HAP-1 (cell line): ENCODE measurements around the gene ZNF165.
A peak's percentile ranks its signal among the peaks of the same experiment; 100 is the strongest.
"Not testable (repeated sequence)": the region's sequence is repeated elsewhere in the genome, so short reads cannot be mapped to it uniquely, and the experiment has no call there.

ENCODE experiments used
- DNase-seq, 2 experiments: peaks; one replicate each; pipeline ENCODE4 v3.0.0-alpha.2; 2016 to 2020; ENCODE audit warnings: low spot score in 2 of 2
- H3K27me3 ChIP-seq: fragments of 250-450 bp; sonication (Bioruptor Pico); 2 replicates; pipeline ENCODE4 v1.5.1; 2020; ENCODE audit warnings: low read depth, mild to moderate bottlenecking, moderate library complexity
- H3K36me3 ChIP-seq: fragments of 250-450 bp; sonication (Bioruptor Pico); replicated peaks from 2 replicates; pipeline ENCODE4 v1.5.1; 2020; ENCODE audit warnings: mild to moderate bottlenecking
- H3K4me1 ChIP-seq: fragments of 250-450 bp; sonication (Bioruptor Pico); 2 replicates; pipeline ENCODE4 v1.5.1; 2020; ENCODE audit warnings: mild to moderate bottlenecking
- H3K4me3 ChIP-seq: fragments of 250-450 bp; sonication (Bioruptor Pico); 2 replicates; pipeline ENCODE4 v1.5.1; 2020; ENCODE audit warnings: mild to moderate bottlenecking, moderate library complexity
- H3K9me3 ChIP-seq: fragments of 250-450 bp; sonication (Bioruptor Pico); 2 replicates; pipeline ENCODE4 v1.5.1; 2020; ENCODE audit warnings: mild to moderate bottlenecking, moderate library complexity
- in situ Hi-C: fragments of 300-500 bp; cut with MboI; formaldehyde crosslinking; loops from 3 replicates; pipeline ENCODE4 v1.14.3; 2020; ENCODE audit warnings: low sequenced_read_pairs, inconsistent platforms, mixed read lengths

ZNF165 gene

DNA sequence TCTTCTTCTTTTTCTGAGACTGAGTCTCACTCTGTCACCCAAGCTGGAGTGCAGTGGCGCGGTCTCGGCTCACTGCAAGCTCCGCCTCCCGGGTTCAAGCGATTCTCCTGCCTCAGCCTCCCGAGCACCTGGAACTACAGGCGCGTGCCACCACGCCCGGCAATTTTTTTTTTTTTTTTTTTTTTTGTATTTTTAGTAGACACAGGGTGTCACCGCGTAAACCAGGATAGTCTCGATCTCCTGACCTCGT, at the start of gene ZNF165:
Gene ZNF165 (plus strand): TSS at position 188 of the 250 bp plus-strand sequence. CDS start 4,913 bp downstream, outside the sequence.
- H3K27me3 ChIP-seq, H3K9me3 ChIP-seq, H3K36me3 ChIP-seq, H3K4me1 ChIP-seq, DNase-seq, in situ Hi-C loops: not testable (repeated sequence)
- H3K4me3 ChIP-seq: peak within 1 kb of the TSS; percentile 79

DNA sequence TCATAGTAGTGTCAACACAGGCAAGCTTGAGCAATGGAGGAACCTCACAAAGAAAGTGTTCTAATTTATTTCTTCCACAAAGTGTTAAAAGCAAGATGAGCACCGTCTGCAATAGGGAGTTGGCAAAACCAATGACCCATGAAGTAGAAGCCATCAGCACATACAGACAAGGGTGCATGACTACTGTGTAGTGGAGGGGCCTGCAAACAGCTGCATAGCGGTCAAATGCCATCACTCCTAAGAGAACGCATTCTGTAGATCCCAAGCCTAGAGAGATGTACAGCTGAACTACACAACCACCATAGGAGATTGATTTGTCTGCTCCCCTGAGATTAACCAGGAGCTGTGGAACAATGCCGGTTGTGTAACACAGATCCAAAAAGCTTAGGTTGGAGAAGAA, 26.8 kb upstream of the ZNF165 start:
- H3K4me1 ChIP-seq: no peaks in the 10 kb centered on the region
- no peak for DNase-seq
- H3K27me3 ChIP-seq: peaks cover 3% of the 10 kb centered on the region; the same call in 1 of the 2 replicates
- no peaks in the 10 kb centered on the region for H3K36me3 ChIP-seq
- in situ Hi-C loops: no loop called here
- H3K9me3 ChIP-seq: no peaks in the 10 kb centered on the region
- no peak overlapping the region for H3K4me3 ChIP-seq

DNA sequence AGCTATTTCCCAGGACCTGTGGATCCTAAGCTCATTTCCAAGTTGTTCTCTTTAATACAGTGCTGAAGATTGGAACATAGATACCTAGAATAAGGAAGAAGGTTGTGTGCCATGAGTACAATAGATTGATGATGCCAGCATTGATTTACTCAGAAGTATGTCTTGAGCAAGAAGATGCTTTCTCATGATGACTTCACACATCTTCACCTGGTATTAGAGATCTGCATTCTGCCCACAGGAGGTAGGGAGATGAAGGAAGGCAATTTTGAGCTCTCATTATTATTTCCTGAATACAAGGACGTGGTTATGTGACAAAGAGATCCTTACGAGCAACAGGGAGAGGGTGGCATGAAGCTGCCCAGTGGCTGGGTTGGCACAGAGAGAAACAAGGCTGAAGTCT, 20.0 kb upstream of the ZNF165 start:
- DNase-seq: no peak
- no peaks in the 10 kb centered on the region; the same call in 1 of the 2 replicates for H3K27me3 ChIP-seq
- H3K36me3 ChIP-seq: no peaks in the 10 kb centered on the region
- in situ Hi-C loops: no loop called here
- peaks cover 3% of the 10 kb centered on the region; the same call in 1 of the 2 replicates for H3K4me1 ChIP-seq
- H3K4me3 ChIP-seq: no peak overlapping the region
- H3K9me3 ChIP-seq: no peaks in the 10 kb centered on the region

DNA sequence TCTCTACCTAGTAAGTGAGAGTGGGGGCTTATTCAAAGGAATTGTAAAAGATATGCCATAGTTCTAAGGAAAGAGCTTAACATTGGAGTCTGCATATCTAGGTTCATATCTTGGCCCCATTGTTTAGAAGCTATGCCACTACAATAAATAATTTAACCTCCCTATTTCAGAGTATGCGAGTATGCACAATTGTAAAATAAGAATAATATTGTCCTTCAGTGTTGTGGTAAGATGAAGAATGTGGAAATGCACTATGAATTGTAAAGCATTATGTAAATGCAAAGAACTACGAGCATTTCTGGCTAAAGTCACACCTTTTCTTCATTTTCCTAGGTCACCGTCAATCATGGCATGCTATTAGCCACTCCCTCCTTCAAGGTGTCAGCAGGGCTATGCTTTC, 16.1 kb upstream of the ZNF165 start:
- in situ Hi-C loops: no loop called here
- Histone ChIP-seq H3K9me3 (no peaks in the 10 kb centered on the region), H3K36me3 (no peaks in the 10 kb centered on the region), H3K4me1 (peaks cover 3% of the 10 kb centered on the region; the same call in 1 of the 2 replicates), H3K27me3 (0 out of 2 replicates have a peak, but pooled peaks cover 2% of the 10 kb centered on the region), H3K4me3 (no peak overlapping the region)
- DNase-seq: no peak

DNA sequence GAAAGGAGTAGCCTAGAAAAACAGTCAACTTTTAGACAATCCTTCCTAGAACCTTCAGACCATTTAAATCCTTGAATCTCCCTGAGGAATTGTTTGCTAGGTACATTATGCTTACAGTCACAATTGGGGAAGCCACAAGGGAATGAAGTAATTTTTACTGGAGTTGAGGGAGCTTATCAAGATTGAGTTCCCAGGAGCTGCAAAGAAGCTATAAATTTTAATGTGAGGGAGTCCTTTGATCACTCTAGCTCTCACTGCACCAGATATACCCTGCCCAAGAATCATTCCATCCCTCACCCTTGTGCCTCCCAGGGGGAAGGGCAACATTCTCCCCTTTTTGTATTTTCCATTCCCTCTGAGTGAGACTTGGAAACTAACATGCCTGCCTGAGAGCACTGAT, 12.3 kb upstream of the ZNF165 start:
- H3K27me3 ChIP-seq: 0 out of 2 replicates have a peak, but pooled peaks cover 2% of the 10 kb centered on the region
- no peak for DNase-seq
- no peaks in the 10 kb centered on the region for H3K36me3 ChIP-seq
- H3K4me3 ChIP-seq: no peak overlapping the region
- H3K4me1 ChIP-seq: peaks cover 3% of the 10 kb centered on the region; the same call in 1 of the 2 replicates
- in situ Hi-C loops: no loop called here
- H3K9me3 ChIP-seq: no peaks in the 10 kb centered on the region

DNA sequence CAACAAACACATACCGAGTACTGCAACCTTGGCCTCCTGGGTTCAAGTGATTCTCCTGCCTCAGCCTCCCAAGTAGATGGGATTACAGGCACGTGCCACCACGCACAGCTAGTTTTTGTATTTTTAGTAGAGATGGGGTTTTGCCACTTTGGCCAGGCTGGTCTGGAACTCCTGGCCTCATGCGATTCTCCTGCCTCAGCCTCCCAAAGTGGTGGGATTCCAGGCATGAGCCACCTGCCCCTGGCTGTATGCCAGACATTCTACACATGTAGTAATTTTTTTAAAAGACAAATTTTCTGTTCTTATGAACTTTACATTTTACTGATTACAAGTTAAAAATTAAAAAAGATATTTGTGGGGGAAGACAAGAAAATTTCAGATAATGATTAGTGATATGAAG, 9.4 kb upstream of the ZNF165 start:
- H3K4me3 ChIP-seq, DNase-seq, H3K9me3 ChIP-seq, in situ Hi-C loops, H3K36me3 ChIP-seq, H3K4me1 ChIP-seq, H3K27me3 ChIP-seq: not testable (repeated sequence)

DNA sequence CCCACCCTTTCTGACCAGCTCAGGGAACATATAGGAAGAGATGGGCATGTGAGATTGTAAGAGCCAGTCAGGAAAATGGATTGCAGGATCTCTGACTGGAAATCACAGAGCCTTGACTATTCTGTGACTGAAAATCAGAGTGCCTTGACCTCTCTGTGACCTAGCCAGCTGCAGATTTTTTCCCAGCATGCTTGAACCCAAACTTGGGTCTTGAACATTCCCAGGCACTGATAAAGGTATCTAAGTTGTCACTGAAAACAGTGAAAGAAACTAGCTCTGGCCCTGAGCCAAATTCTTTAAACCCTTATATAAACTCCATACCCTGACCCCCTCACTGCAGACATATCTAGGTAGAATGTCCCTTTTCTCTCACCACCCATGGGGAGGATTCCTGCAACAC, 2.3 kb upstream of the ZNF165 start:
- DNase-seq: no peak
- no peaks in the 10 kb centered on the region for H3K9me3 ChIP-seq
- H3K4me1 ChIP-seq: peaks cover 2% of the 10 kb centered on the region
- H3K4me3 ChIP-seq: no peak overlapping the region
- H3K36me3 ChIP-seq: no peaks in the 10 kb centered on the region
- no peaks in the 10 kb centered on the region for H3K27me3 ChIP-seq
- in situ Hi-C loops: no loop called here

DNA sequence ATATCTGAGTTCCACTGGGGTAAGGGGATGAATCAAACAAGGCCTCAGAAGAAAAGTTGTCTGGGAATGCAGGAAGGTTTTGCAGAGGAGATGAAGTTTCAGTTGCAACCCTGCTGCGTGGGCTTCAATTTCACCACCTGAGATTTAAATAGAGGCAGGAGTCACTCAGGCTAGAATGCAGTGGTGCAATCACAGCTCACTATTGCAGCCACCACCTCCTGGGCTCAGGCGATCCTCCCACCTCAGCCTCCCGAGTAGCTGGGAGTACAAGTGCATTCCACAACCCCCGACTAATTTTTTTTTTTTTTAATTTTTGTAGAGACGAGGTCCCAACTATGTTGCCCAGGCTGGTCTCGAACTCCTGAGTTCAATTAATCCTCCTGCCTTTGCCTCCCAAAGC, 1.5 kb upstream of the ZNF165 start:
- Histone ChIP-seq H3K4me3 (no peak overlapping the region), H3K27me3 (no peaks in the 10 kb centered on the region), H3K9me3 (no peaks in the 10 kb centered on the region), H3K4me1 (peaks cover 2% of the 10 kb centered on the region), H3K36me3 (no peaks in the 10 kb centered on the region)
- in situ Hi-C loops: no loop called here
- no peak for DNase-seq

DNA sequence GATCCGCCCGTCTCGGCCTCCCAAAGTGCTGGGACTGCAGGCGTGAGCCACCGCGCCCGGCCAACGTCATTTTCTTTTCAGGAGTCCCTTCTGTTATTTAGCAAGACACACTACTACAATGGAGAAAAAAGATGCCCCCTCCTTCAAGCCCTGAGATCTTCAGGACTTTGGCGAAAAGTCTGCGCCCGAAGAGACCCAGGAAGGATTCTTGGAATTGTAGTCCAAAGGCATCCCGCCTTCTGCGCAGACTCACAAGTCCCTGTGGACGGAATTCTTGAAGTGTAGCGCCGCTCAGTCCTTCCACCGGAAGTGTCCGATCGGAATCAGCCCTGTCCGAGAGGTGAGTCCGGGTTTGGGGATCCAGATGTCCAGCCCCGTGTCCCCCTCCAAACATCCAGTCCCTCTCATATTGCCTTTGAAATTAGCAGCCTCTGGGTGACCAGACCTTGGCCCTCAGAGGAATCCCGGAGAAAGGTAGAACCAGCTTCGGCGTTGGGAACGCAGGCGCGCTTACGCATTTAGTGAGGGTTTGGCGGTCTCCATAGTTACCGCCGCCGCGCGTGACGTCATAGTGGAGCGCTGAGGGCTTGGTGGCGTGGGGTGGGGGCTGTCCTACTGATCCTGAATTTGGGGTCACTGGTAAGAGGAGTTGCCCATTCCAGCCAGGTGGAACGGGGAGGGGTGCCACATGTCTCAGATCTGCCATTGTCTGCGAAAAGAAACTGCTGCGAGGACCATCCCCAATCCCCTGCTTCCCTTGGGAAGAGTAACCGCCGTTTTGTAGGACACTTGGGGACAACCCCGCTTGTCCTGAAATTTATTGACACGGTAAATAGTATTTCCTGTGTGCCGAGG, 490 bp downstream of the ZNF165 start:
- Histone ChIP-seq H3K27me3 (no peaks in the 10 kb centered on the region), H3K9me3 (no peaks in the 10 kb centered on the region), H3K4me3 (peak overlapping the region; percentile 79), H3K4me1 (peaks cover 2% of the 10 kb centered on the region), H3K36me3 (no peaks in the 10 kb centered on the region)
- peak; percentile 77 to 92 for DNase-seq
- in situ Hi-C loops: no loop called here

DNA sequence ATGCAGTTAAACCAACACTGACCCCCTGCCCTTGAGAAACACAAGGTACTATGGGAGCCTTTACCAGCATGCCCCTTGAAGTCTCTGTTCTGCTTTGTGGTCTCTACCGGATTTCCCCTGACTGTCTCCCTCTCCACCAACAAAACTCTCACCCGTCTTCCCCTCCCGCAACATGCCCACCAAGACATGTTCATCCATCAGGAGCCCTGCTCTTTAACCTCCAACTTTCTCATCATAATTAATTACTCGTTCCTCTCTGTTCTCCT, 1.1 kb downstream of the ZNF165 start:
- no peak for DNase-seq
- in situ Hi-C loops: no loop called here
- H3K36me3 ChIP-seq: no peaks in the 10 kb centered on the region
- peaks cover 2% of the 10 kb centered on the region for H3K4me1 ChIP-seq
- no peaks in the 10 kb centered on the region for H3K9me3 ChIP-seq
- H3K4me3 ChIP-seq: peak overlapping the region; percentile 79
- no peaks in the 10 kb centered on the region for H3K27me3 ChIP-seq

DNA sequence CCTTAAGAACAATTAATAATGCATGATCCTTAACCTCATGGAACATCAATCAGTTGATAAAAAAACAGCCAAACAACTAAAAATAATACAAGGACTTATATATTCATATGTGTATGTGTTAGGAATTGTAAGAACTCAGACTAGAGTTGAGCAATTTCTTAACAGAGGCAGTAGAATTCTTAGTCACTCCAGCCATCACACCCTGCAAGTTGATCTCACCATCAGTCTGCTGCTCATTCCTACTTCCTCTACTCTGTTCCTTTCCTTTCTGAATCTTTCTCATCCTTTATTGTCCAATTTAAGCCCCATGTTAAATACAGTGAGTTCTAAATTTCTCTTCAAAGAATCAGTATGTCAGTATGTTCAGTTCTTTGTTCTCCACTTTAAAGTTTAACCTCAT, 2.6 kb downstream of the ZNF165 start:
- no peak for DNase-seq
- peaks cover 2% of the 10 kb centered on the region for H3K4me1 ChIP-seq
- in situ Hi-C loops: no loop called here

DNA sequence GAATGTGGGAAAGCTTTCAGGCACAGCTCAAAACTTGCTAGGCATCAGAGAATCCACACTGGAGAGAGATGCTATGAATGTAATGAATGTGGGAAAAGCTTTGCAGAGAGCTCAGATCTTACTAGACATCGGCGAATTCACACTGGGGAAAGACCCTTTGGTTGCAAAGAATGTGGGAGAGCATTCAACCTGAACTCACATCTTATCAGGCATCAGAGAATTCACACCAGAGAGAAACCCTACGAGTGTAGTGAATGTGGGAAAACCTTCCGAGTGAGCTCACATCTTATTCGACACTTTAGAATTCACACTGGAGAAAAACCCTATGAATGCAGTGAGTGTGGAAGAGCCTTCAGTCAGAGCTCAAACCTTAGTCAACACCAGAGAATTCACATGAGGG, 8.7 kb downstream of the ZNF165 start:
- Histone ChIP-seq H3K4me3 (no peak overlapping the region), H3K36me3 (no peaks in the 10 kb centered on the region; the same call in 1 of the 2 replicates), H3K9me3 (peaks cover 4% of the 10 kb centered on the region; the same call in 1 of the 2 replicates), H3K4me1 (no peaks in the 10 kb centered on the region), H3K27me3 (no peaks in the 10 kb centered on the region)
- no peak for DNase-seq
- in situ Hi-C loops: no loop called here

More for the DNA sequence above, 2.6 kb downstream of the ZNF165 start:
- Histone ChIP-seq H3K4me3 (no peak overlapping the region), H3K36me3 (no peaks in the 10 kb centered on the region), H3K27me3 (no peaks in the 10 kb centered on the region), H3K9me3 (no peaks in the 10 kb centered on the region)

DNA sequence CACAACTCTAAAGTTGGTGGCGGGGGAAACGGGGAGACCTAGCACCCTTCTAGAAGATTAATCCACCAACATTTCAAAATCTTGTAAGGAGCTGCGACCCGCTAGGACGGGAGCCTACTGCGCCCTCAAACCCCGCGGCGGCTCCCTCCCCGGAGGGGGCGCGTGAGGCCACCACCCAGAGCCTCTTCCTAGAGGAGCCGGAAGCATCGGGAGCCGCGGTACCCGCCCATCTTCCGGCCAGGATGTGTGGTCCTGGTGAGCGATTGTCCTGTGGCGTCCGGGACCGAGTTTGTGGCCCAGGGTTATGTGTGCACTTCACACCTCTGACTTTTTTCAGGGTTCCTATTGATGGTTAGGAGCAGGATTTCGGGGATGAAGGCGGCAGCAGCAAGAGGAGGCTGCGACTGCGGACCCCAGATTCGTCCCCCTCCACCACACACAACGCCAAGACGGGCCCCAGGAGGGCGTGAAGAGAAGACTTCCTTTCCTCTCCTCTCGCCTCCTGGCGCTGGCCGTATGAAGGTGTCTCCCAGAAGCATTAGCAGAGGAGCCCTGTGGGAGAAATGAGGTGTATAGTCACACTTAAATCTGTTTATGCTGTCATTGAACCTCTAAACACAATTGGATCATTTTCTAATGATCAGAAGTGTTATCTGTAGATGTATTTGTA, 10.7 kb downstream of the ZNF165 start:
- H3K4me1 ChIP-seq: no peaks in the 10 kb centered on the region
- no peak for DNase-seq
- H3K27me3 ChIP-seq: no peaks in the 10 kb centered on the region
- peaks cover 4% of the 10 kb centered on the region; the same call in 1 of the 2 replicates for H3K9me3 ChIP-seq
- no peaks in the 10 kb centered on the region; the same call in 1 of the 2 replicates for H3K36me3 ChIP-seq
- in situ Hi-C loops: no loop called here
- H3K4me3 ChIP-seq: no peak overlapping the region

DNA sequence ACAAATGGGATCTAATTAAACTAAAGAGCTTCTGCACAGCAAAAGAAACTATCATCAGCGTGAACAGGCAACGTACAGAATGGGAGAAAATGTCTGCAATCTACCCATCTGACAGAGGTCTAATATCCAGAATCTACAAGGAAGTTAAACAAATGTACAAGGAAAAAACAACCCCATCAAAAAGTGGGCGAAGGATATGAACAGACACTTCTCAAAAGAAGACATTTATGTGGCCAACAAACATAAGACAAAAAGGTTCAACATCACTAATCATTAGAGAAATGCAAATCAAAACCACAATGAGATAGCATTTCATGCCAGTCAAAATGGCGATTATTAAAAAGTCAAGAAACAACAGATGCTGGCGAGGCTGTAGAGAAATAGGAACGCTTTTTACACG, 21.9 kb downstream of the ZNF165 start:
- H3K36me3 ChIP-seq, H3K4me1 ChIP-seq, DNase-seq, in situ Hi-C loops, H3K27me3 ChIP-seq, H3K9me3 ChIP-seq, H3K4me3 ChIP-seq: not testable (repeated sequence)
